ENCODE measurements around the gene NPAS3.

Gene NPAS3

DNA sequence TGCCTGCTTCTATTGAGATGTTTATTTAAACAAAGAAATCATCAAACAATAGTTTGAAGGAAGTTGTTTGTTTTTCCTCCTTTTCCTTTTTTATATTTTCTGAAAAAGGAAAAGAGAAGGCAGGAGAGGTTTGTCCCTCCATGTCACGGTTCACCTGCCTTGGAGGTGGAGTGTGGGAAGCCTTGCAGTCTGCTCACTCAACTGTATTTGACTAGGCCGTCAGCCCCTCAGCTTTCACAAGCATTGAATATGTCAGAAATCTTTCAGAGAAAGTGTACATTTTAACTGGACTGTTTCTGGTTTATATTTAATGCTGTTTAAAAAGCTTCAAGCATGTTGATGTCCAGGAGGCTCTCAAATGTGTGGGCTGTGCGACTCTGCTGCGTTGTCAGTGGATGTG lies 370.4 kb downstream of the NPAS3 start:
- DNase-seq (ENCODE audit: extremely low read depth in 1 of 2, low read depth in 1 of 2) = no peak

GRCh38 chr14:33315217-33315616 lies 376.5 kb downstream of the NPAS3 start:
- DNase-seq (ENCODE audit: extremely low read depth in 1 of 2, low read depth in 1 of 2) = no peak

GRCh38 chr14:33315721-33316120 lies 377.0 kb downstream of the NPAS3 start:
- no peak for DNase-seq (ENCODE audit: extremely low read depth in 1 of 2, low read depth in 1 of 2)

- no peak for DNase-seq (ENCODE audit: extremely low read depth in 1 of 2, low read depth in 1 of 2)
These were observed 379.0 kb downstream of the NPAS3 start for GRCh38 chr14:33317675-33318074.

GRCh38 chr14:33323979-33324378 lies 385.3 kb downstream of the NPAS3 start:
- DNase-seq (ENCODE audit: extremely low read depth in 1 of 2, low read depth in 1 of 2) = no peak

DNA sequence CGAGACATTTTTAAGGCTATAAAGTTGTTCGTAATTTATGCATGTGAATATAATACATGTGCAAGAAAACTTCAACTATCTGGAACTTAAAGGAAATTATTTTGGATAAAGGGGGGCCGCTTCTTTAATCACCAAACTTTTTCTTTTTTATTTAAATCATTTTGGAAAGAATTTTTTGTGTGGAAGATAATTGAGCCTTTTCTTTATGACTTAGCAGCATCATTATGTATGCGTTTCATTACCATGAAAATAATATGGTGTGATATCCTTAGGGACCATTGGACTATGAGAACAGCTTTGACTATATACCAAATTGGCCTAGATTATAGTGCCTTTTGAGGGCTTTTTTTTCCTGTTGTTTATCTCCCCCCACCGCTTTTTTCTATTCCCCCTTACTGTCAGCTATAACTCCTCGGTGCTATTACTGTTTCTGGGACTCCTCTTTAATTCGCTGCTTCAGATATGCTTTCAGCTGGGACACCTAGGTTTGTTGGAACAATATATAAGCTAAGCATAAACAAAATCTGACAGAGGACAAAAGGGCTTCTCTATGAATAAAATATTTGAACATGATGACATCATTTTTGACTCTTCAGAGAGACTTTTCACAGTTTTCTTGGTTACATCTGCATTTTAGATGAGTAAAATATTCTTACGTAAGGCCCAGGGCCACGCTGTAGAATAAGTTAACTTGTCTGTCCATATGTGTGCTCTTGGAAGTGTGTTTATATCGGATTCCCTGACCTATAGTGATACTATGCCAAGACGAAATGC lies 392.7 kb downstream of the NPAS3 start:
- no peak for DNase-seq (ENCODE audit: extremely low read depth in 1 of 2, low read depth in 1 of 2)

DNA sequence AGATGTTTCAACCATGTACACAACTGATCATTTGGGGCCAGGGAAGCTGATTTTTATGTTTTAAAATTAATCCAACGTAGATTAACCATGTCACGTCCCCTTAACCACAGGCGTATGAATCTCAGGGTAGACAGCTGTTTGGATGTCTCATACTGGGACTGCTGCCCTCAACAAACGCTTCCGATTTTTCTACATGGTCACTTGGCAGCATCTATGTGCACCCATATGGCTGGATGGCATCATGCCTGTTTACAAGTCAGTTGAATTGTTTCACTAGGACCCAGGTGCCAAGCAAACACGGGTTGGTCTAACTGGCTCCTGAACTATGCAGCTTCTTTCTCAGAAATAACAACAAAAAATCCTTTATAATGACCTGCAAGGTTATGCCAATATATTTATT lies 393.8 kb downstream of the NPAS3 start:
- no peak for DNase-seq (ENCODE audit: extremely low read depth in 1 of 2, low read depth in 1 of 2)

- DNase-seq (ENCODE audit: extremely low read depth in 1 of 2, low read depth in 1 of 2) = no peak
These were observed 396.7 kb downstream of the NPAS3 start for GRCh38 chr14:33335366-33335765.

- DNase-seq (ENCODE audit: extremely low read depth in 1 of 2, low read depth in 1 of 2) = no peak
These were observed 403.8 kb downstream of the NPAS3 start for GRCh38 chr14:33342299-33342974.

GRCh38 chr14:33343016-33343415 lies 404.3 kb downstream of the NPAS3 start:
- DNase-seq (ENCODE audit: extremely low read depth in 1 of 2, low read depth in 1 of 2) = no peak

DNA sequence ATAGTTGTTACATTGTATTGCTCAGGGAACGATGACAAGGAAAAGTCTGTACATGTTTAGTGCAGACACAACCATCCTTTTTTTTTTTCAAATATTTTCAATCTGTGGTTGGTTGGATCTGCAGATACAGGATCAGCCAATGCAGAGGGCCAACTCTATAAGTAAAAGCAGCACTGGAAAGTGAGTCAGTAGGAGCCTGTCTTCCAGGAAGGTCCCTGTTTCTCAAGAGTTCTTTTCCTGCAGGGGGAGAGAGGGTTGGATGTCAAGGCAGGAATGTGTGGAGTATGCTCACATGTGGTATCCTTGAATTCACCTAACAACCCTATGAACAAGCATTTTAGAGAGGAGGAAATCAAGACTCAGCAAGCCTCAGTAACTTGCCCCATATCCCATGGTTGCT lies 409.1 kb downstream of the NPAS3 start:
- DNase-seq (ENCODE audit: extremely low read depth in 1 of 2, low read depth in 1 of 2) = no peak

GRCh38 chr14:33348510-33348909 lies 409.8 kb downstream of the NPAS3 start:
- DNase-seq (ENCODE audit: extremely low read depth in 1 of 2, low read depth in 1 of 2) = no peak

- DNase-seq (ENCODE audit: extremely low read depth in 1 of 2, low read depth in 1 of 2) = no peak
These were observed 411.2 kb downstream of the NPAS3 start for GRCh38 chr14:33349871-33350270.

GRCh38 chr14:33350366-33350990 lies 411.8 kb downstream of the NPAS3 start:
- no peak for DNase-seq (ENCODE audit: extremely low read depth in 1 of 2, low read depth in 1 of 2)

GRCh38 chr14:33352821-33353220 lies 414.1 kb downstream of the NPAS3 start:
- DNase-seq (ENCODE audit: extremely low read depth in 1 of 2, low read depth in 1 of 2) = no peak

GRCh38 chr14:33356181-33356580 lies 417.5 kb downstream of the NPAS3 start:
- no peak for DNase-seq (ENCODE audit: extremely low read depth in 1 of 2, low read depth in 1 of 2)

- no peak for DNase-seq (ENCODE audit: extremely low read depth in 1 of 2, low read depth in 1 of 2)
These were observed 418.7 kb downstream of the NPAS3 start for GRCh38 chr14:33357225-33358010.

DNA sequence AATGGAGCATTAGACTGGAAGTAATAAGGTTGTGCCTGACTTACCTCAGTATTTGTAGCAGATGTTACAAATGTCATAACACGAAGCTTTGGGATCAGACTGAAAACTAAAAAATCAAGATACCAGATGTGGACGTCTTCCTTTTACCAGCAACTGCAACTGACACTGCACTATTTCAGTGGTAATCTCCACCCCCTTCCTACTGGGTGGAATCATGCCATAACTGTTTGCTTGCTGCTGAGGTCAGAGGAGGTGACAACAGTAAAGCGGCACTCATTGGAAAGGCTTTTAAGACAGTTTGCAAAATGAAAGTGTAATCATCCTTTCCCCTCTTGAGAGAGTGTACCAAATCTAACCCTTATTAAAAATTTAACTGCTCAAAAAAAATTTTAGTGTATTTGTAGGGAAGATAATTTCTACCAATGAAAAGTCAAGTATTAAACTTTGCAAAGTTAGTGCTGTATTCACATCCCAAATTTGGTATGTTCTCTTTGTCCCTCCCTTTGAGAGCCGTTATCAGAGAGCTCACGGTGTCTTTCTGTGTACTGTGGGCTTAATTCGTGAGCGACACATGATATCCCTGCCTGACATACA lies 420.7 kb downstream of the NPAS3 start:
- DNase-seq (ENCODE audit: extremely low read depth in 1 of 2, low read depth in 1 of 2) = no peak

- no peak for DNase-seq (ENCODE audit: extremely low read depth in 1 of 2, low read depth in 1 of 2)
These were observed 424.3 kb downstream of the NPAS3 start for GRCh38 chr14:33362934-33363333.

DNA sequence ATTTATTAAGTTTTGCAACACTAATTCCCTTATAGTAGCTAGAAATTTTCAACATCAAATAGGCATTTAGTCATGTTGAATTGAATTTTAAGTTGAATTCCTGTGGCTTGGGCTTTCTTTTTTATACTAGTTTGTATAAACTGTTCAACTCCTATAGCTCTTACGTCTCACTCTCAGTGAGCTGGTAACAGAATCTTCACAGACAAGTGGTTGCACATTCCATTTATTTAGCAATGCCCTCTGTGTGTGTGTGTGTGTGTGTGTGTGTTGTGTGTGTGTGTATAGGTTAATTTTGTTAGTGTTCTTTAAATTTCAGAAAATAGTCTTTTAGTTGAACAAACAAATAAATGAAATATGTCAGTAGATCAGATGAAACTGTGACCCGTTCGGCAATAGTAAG lies 425.0 kb downstream of the NPAS3 start:
- no peak for DNase-seq (ENCODE audit: extremely low read depth in 1 of 2, low read depth in 1 of 2)

GRCh38 chr14:33364466-33364865 lies 425.8 kb downstream of the NPAS3 start:
- no peak for DNase-seq (ENCODE audit: extremely low read depth in 1 of 2, low read depth in 1 of 2)
